Measurements from ENCODE around the gene DDR1. TPM values are rescaled to one million over a fixed set of nuclear protein-coding genes. Genes with fewer than 3 reads are reported as not detected.

DDR1 gene
- total and polyA plus RNA-seq, 2 experiments from 2014 or later = 58.3 to 154 TPM

GRCh38 chr6:30902709-30903108 lies 18.4 kb downstream of the DDR1 start:
- no peak overlapping the region for H3K27ac ChIP-seq (ENCODE audit: low read depth)
- peaks cover 4% of the 10 kb centered on the region; the same call in 1 of the 2 replicates for H3K36me3 ChIP-seq (ENCODE audit: insufficient read depth)
- H3K27me3 Mint-ChIP-seq (ENCODE audit: insufficient read depth, low read depth, poor library complexity) = peaks cover 8% of the 10 kb centered on the region
- H3K4me3 Mint-ChIP-seq = no peak overlapping the region; the same call in 2 of the 3 replicates
- no peak overlapping the region for H2AFZ ChIP-seq
- H4K20me1 ChIP-seq (replicated peaks; ENCODE audit: insufficient read depth) = 0 out of 2 replicates have a peak, but pooled peaks cover 4% of the 10 kb centered on the region
- no peaks in the 10 kb centered on the region for H3K27me3 ChIP-seq (ENCODE audit: insufficient read depth)
- no peak overlapping the region for H3K27ac Mint-ChIP-seq
- ATAC-seq = no peak
- no peak overlapping the region for H3K4me3 ChIP-seq
- no peaks in the 10 kb centered on the region for H3K79me2 ChIP-seq (replicated peaks; ENCODE audit: insufficient read depth)
- H3K4me1 ChIP-seq (ENCODE audit: insufficient read depth) = no peaks in the 10 kb centered on the region
- no peaks in the 10 kb centered on the region for H3K9me3 Mint-ChIP-seq
- H3K36me3 Mint-ChIP-seq (ENCODE audit: low read depth) = peaks cover 26% of the 10 kb centered on the region
- H3F3A ChIP-seq (replicated peaks; ENCODE audit: low read depth) = 0 out of 2 replicates have a peak, but pooled peaks cover 4% of the 10 kb centered on the region
- no peak for DNase-seq (ENCODE audit: low spot score)
- H3K9me2 ChIP-seq (ENCODE audit: insufficient read depth) = no peaks in the 10 kb centered on the region
- no peak overlapping the region for H3K4me2 ChIP-seq
- H3K4me1 Mint-ChIP-seq = peaks cover 6% of the 10 kb centered on the region; the same call in 2 of the 3 replicates
- TF ChIP-seq, protein P1, sequence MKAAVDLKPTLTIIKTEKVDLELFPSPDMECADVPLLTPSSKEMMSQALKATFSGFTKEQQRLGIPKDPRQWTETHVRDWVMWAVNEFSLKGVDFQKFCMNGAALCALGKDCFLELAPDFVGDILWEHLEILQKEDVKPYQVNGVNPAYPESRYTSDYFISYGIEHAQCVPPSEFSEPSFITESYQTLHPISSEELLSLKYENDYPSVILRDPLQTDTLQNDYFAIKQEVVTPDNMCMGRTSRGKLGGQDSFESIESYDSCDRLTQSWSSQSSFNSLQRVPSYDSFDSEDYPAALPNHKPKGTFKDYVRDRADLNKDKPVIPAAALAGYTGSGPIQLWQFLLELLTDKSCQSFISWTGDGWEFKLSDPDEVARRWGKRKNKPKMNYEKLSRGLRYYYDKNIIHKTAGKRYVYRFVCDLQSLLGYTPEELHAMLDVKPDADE (IDR thresholded peaks at IDR 0.05) = no peak
- no peak for TF ChIP-seq CREB1 (CRISPR knock-in tag; IDR thresholded peaks at IDR 0.05; ENCODE audit: low read depth)
- TF ChIP-seq, protein P2, sequence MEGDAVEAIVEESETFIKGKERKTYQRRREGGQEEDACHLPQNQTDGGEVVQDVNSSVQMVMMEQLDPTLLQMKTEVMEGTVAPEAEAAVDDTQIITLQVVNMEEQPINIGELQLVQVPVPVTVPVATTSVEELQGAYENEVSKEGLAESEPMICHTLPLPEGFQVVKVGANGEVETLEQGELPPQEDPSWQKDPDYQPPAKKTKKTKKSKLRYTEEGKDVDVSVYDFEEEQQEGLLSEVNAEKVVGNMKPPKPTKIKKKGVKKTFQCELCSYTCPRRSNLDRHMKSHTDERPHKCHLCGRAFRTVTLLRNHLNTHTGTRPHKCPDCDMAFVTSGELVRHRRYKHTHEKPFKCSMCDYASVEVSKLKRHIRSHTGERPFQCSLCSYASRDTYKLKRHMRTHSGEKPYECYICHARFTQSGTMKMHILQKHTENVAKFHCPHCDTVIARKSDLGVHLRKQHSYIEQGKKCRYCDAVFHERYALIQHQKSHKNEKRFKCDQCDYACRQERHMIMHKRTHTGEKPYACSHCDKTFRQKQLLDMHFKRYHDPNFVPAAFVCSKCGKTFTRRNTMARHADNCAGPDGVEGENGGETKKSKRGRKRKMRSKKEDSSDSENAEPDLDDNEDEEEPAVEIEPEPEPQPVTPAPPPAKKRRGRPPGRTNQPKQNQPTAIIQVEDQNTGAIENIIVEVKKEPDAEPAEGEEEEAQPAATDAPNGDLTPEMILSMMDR (conservative IDR thresholded peaks at IDR 0.05; ENCODE audit: low read depth in 2 of 2) = no peak
- TF ChIP-seq EZH2phosphoT487 (IDR thresholded peaks at IDR 0.05; ENCODE audit: unreplicated experiment) = no peak
- no peak for TF ChIP-seq ZNF114 (CRISPR knock-in tag; IDR thresholded peaks at IDR 0.05)
- TF ChIP-seq STAT1 (IDR thresholded peaks at IDR 0.05; ENCODE audit: unreplicated experiment) = no peak
- no peak for TF ChIP-seq ZNF331 (CRISPR knock-in tag; IDR thresholded peaks at IDR 0.05; ENCODE audit: low read depth)
- no peak for TF ChIP-seq JUNB (IDR thresholded peaks at IDR 0.05; ENCODE audit: unreplicated experiment)
- TF ChIP-seq, protein P3, sequence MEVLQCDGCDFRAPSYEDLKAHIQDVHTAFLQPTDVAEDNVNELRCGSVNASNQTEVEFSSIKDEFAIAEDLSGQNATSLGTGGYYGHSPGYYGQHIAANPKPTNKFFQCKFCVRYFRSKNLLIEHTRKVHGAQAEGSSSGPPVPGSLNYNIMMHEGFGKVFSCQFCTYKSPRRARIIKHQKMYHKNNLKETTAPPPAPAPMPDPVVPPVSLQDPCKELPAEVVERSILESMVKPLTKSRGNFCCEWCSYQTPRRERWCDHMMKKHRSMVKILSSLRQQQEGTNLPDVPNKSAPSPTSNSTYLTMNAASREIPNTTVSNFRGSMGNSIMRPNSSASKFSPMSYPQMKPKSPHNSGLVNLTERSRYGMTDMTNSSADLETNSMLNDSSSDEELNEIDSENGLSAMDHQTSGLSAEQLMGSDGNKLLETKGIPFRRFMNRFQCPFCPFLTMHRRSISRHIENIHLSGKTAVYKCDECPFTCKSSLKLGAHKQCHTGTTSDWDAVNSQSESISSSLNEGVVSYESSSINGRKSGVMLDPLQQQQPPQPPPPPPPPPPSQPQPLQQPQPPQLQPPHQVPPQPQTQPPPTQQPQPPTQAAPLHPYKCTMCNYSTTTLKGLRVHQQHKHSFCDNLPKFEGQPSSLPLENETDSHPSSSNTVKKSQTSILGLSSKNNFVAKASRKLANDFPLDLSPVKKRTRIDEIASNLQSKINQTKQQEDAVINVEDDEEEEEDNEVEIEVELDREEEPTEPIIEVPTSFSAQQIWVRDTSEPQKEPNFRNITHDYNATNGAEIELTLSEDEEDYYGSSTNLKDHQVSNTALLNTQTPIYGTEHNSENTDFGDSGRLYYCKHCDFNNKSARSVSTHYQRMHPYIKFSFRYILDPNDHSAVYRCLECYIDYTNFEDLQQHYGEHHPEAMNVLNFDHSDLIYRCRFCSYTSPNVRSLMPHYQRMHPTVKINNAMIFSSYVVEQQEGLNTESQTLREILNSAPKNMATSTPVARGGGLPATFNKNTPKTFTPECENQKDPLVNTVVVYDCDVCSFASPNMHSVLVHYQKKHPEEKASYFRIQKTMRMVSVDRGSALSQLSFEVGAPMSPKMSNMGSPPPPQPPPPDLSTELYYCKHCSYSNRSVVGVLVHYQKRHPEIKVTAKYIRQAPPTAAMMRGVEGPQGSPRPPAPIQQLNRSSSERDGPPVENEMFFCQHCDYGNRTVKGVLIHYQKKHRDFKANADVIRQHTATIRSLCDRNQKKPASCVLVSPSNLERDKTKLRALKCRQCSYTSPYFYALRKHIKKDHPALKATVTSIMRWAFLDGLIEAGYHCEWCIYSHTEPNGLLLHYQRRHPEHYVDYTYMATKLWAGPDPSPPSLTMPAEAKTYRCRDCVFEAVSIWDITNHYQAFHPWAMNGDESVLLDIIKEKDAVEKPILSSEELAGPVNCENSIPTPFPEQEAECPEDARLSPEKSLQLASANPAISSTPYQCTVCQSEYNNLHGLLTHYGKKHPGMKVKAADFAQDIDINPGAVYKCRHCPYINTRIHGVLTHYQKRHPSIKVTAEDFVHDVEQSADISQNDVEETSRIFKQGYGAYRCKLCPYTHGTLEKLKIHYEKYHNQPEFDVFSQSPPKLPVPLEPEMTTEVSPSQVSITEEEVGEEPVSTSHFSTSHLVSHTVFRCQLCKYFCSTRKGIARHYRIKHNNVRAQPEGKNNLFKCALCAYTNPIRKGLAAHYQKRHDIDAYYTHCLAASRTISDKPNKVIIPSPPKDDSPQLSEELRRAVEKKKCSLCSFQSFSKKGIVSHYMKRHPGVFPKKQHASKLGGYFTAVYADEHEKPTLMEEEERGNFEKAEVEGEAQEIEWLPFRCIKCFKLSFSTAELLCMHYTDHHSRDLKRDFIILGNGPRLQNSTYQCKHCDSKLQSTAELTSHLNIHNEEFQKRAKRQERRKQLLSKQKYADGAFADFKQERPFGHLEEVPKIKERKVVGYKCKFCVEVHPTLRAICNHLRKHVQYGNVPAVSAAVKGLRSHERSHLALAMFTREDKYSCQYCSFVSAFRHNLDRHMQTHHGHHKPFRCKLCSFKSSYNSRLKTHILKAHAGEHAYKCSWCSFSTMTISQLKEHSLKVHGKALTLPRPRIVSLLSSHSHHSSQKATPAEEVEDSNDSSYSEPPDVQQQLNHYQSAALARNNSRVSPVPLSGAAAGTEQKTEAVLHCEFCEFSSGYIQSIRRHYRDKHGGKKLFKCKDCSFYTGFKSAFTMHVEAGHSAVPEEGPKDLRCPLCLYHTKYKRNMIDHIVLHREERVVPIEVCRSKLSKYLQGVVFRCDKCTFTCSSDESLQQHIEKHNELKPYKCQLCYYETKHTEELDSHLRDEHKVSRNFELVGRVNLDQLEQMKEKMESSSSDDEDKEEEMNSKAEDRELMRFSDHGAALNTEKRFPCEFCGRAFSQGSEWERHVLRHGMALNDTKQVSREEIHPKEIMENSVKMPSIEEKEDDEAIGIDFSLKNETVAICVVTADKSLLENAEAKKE (CRISPR knock-in tag; IDR thresholded peaks at IDR 0.05) = no peak
- no peak for TF ChIP-seq EZH2 (IDR thresholded peaks at IDR 0.05; ENCODE audit: low read depth, unreplicated experiment)
- TF ChIP-seq POLR2AphosphoS5 (IDR thresholded peaks at IDR 0.05; ENCODE audit: low read depth) = no peak
- TF ChIP-seq, protein P4, sequence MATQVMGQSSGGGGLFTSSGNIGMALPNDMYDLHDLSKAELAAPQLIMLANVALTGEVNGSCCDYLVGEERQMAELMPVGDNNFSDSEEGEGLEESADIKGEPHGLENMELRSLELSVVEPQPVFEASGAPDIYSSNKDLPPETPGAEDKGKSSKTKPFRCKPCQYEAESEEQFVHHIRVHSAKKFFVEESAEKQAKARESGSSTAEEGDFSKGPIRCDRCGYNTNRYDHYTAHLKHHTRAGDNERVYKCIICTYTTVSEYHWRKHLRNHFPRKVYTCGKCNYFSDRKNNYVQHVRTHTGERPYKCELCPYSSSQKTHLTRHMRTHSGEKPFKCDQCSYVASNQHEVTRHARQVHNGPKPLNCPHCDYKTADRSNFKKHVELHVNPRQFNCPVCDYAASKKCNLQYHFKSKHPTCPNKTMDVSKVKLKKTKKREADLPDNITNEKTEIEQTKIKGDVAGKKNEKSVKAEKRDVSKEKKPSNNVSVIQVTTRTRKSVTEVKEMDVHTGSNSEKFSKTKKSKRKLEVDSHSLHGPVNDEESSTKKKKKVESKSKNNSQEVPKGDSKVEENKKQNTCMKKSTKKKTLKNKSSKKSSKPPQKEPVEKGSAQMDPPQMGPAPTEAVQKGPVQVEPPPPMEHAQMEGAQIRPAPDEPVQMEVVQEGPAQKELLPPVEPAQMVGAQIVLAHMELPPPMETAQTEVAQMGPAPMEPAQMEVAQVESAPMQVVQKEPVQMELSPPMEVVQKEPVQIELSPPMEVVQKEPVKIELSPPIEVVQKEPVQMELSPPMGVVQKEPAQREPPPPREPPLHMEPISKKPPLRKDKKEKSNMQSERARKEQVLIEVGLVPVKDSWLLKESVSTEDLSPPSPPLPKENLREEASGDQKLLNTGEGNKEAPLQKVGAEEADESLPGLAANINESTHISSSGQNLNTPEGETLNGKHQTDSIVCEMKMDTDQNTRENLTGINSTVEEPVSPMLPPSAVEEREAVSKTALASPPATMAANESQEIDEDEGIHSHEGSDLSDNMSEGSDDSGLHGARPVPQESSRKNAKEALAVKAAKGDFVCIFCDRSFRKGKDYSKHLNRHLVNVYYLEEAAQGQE (IDR thresholded peaks at IDR 0.05; ENCODE audit: unreplicated experiment) = no peak
- no peak for TF ChIP-seq NANOG (IDR thresholded peaks at IDR 0.05; ENCODE audit: borderline replicate concordance)

All from GM23338 (cell line).